BJ (cell line): ENCODE measurements around the gene GABRA6. TPM values are rescaled to one million over a fixed set of nuclear protein-coding genes. Genes with fewer than 3 reads are reported as not detected.

Experiments
- CTCF ChIA-PET: fragments of 350-600 bp; formaldehyde crosslinking; extraction: SDS; loops from one replicate; lab custom pipeline; 2021; ENCODE audit warnings: antibody characterized with exemption, inconsistent platforms; lab: Yijun Ruan, JAX
- POLR2A ChIA-PET: fragments of 300-600 bp; sonication (Branson Sonifier 250); formaldehyde crosslinking; extraction: SDS; loops from one replicate; lab custom pipeline; 2021; ENCODE audit warnings: antibody characterized with exemption; lab: Charles Lee
- DNase-seq: peaks from one replicate; pipeline ENCODE4 v3.0.0-alpha.2; 2011; ENCODE audit warnings: low read depth
- H3K27me3 ChIP-seq: 2 replicates; pipeline ENCODE4 v1.6.0; 2011; ENCODE audit warnings: low read length; ENCODE audit not compliant: control insufficient read depth, insufficient read depth
- H3K36me3 ChIP-seq: 2 replicates; pipeline ENCODE4 v1.5.1; 2011; ENCODE audit warnings: low read length; ENCODE audit not compliant: control insufficient read depth, insufficient read depth
- H3K4me3 ChIP-seq: 2 replicates; pipeline ENCODE4 v1.5.1; 2011; ENCODE audit warnings: low read depth, mild to moderate bottlenecking, control low read depth, low read length
- polyA plus RNA-seq: library from polyadenylated mRNA; depleted of rRNA; stranded (reverse); fragments of >200 nt; gene quantifications from 2 replicates; pipeline ENCODE4 v1.2.3, GENCODE V29; 2011; rRNA removed
- TF ChIP-seq, protein P1 (sequence below): IDR thresholded peaks from 2 replicates; pipeline ENCODE4 v1.5.1; 2011; ENCODE audit warnings: low read depth, mild to moderate bottlenecking, control low read depth, inconsistent platforms, low read length, moderate library complexity; ENCODE audit not compliant: insufficient read depth

GABRA6 gene
- polyA plus RNA-seq, 1 experiment, result not detected

GRCh38 chr5:161740433-161740832 is 54.9 kb downstream of the GABRA6 start:
- TF ChIP-seq, protein P1, sequence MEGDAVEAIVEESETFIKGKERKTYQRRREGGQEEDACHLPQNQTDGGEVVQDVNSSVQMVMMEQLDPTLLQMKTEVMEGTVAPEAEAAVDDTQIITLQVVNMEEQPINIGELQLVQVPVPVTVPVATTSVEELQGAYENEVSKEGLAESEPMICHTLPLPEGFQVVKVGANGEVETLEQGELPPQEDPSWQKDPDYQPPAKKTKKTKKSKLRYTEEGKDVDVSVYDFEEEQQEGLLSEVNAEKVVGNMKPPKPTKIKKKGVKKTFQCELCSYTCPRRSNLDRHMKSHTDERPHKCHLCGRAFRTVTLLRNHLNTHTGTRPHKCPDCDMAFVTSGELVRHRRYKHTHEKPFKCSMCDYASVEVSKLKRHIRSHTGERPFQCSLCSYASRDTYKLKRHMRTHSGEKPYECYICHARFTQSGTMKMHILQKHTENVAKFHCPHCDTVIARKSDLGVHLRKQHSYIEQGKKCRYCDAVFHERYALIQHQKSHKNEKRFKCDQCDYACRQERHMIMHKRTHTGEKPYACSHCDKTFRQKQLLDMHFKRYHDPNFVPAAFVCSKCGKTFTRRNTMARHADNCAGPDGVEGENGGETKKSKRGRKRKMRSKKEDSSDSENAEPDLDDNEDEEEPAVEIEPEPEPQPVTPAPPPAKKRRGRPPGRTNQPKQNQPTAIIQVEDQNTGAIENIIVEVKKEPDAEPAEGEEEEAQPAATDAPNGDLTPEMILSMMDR, result no peak
- POLR2A ChIA-PET, result no interaction called here
- Histone ChIP-seq H3K36me3 (no peaks in the 10 kb centered on the region), H3K4me3 (no peak overlapping the region), H3K27me3 (no peaks in the 10 kb centered on the region)
- no peak for DNase-seq
- CTCF ChIA-PET, result no interaction called here

GRCh38 chr5:161744276-161744675 is 58.8 kb downstream of the GABRA6 start:
- POLR2A ChIA-PET, result no interaction called here
- DNase-seq, result no peak
- CTCF ChIA-PET, result no interaction called here
- Histone ChIP-seq H3K27me3 (no peaks in the 10 kb centered on the region), H3K36me3 (no peaks in the 10 kb centered on the region), H3K4me3 (no peak overlapping the region)
- TF ChIP-seq, protein P1, result no peak

GRCh38 chr5:161745392-161745791 is 59.9 kb downstream of the GABRA6 start:
- CTCF ChIA-PET, result no interaction called here
- TF ChIP-seq, protein P1, result no peak
- no peak for DNase-seq
- Histone ChIP-seq H3K4me3 (no peak overlapping the region), H3K36me3 (no peaks in the 10 kb centered on the region), H3K27me3 (no peaks in the 10 kb centered on the region)
- POLR2A ChIA-PET, result no interaction called here

DNA sequence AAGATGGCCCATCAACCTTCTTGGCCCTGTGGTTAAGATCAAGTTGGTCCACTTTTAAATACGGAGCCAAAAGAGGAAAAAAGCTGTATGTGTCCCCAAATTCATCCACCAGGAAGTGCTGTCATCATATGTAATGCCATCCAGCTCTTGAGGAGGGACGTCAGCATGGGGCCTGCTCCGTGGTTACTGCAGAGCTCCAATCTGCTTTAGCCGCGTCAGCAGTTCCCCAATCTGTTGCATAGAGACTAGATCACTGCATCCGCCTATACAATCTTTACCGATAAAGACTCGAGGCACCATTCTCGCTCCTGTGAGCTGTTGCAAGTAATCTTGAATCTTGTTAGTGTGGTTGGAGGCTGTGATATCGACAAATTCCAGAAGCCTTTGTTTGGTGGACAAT is 65.7 kb downstream of the GABRA6 start:
- Histone ChIP-seq H3K36me3 (no peaks in the 10 kb centered on the region), H3K4me3 (no peak overlapping the region), H3K27me3 (no peaks in the 10 kb centered on the region)
- ChIA-PET POLR2A (no interaction called here), CTCF (no interaction called here)
- TF ChIP-seq, protein P1, result no peak
- DNase-seq, result no peak

Other genes starting within 250 kb of the GABRA6 start
- gene GABRB2, start 139.0 kb upstream of the GABRA6 start, polyA plus RNA-seq, result not detected in 2 replicates
- gene GABRA1, start 162.4 kb downstream of the GABRA6 start, polyA plus RNA-seq, result not detected in 2 replicates